HL-60 (cell line): ENCODE measurements around the gene EEF2K.

Experiments
- DNase-seq, 2 experiments: peaks; one replicate each; pipeline ENCODE4 v3.0.0-alpha.2; 2010 to 2020; ENCODE audit warnings: low read depth in 1 of 2, low spot score in 1 of 2
- H3K27ac ChIP-seq: fragments of 250-450 bp; sonication (Bioruptor Pico); replicated peaks from 2 replicates; pipeline ENCODE4 v1.5.1; 2020; ENCODE audit warnings: mild to moderate bottlenecking, moderate library complexity
- H3K27me3 ChIP-seq: fragments of 250-450 bp; sonication (Bioruptor Pico); 2 replicates; pipeline ENCODE4 v1.5.1; 2021; ENCODE audit warnings: mild to moderate bottlenecking, moderate library complexity; ENCODE audit not compliant: insufficient read depth, poor library complexity, severe bottlenecking
- H3K4me3 ChIP-seq: replicated peaks from 2 replicates; pipeline ENCODE4 v1.5.1; 2011; ENCODE audit warnings: mild to moderate bottlenecking, control low read depth, low read length; ENCODE audit not compliant: insufficient read depth
- CTCF ChIP-seq: IDR thresholded peaks from one replicate; pipeline ENCODE4 v1.5.1; 2011; ENCODE audit warnings: low read length, control low read depth, inconsistent platforms; ENCODE audit not compliant: insufficient read depth
- GABPA ChIP-seq: IDR thresholded peaks from 2 replicates; pipeline ENCODE4 v1.6.1; 2012; ENCODE audit warnings: low read depth
- POLR2AphosphoS5 ChIP-seq: IDR thresholded peaks from 2 replicates; pipeline ENCODE4 v1.6.1; 2012; ENCODE audit warnings: low read depth
- REST ChIP-seq: IDR thresholded peaks from 2 replicates; pipeline ENCODE4 v1.6.1; 2012; ENCODE audit warnings: low read depth; ENCODE audit not compliant: insufficient replicate concordance
- SPI1 ChIP-seq: IDR thresholded peaks from 2 replicates; pipeline ENCODE4 v1.6.1; 2012; ENCODE audit warnings: low read depth, mild to moderate bottlenecking, borderline replicate concordance

EEF2K gene

DNA sequence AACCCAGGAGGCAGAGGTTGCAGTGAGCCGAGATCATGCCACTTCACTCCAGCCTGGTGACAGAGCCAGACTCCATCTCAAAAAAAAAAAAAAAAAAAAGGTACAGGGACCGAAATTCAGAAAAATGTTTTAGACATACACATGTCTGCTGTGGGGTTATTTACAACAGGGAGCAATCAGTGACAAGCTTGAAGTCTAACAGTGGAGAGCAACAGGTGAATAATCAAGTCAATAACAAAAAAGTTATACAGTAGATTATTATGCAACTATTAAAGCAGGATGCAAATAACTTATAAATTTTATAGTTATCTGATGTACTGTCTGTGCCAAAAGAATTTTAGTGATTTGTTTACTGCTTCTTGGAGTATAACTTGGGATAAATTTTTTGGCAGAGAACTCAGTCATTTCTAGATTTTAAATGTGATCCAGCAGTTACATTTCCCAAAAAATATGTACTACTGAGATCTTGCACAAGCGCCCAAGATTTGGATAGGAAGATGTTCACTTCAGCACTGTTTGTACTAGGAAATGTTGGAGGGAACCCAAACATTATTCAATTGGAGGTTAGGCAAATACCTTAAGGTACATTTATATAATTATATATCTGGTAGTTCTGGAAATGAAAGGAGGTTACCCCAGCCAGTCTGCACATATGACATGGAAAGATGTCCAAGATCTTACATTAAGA is 34.1 kb downstream of the EEF2K start:
- TF ChIP-seq REST (no peak), SPI1 (no peak)
- H3K27ac ChIP-seq, result peak overlapping the region; percentile 91
- no peaks in the 10 kb centered on the region for H3K27me3 ChIP-seq
- no peak for DNase-seq
- H3K4me3 ChIP-seq, result no peak overlapping the region

GRCh38 chr16:22250522-22250921 is 44.4 kb downstream of the EEF2K start:
- no peak overlapping the region for H3K27ac ChIP-seq
- no peak for TF ChIP-seq GABPA
- TF ChIP-seq REST, result no peak

GRCh38 chr16:22252317-22252716 is 46.2 kb downstream of the EEF2K start:
- Histone ChIP-seq H3K27ac (no peak overlapping the region), H3K27me3 (no peaks in the 10 kb centered on the region), H3K4me3 (no peak overlapping the region)
- TF ChIP-seq POLR2AphosphoS5 (no peak), CTCF (no peak), SPI1 (no peak), REST (no peak), GABPA (no peak)
- no peak for DNase-seq

More at GRCh38 chr16:22250522-22250921, 44.4 kb downstream of the EEF2K start:
- H3K27me3 ChIP-seq, result no peaks in the 10 kb centered on the region
- no peak for DNase-seq
- no peak overlapping the region for H3K4me3 ChIP-seq

GRCh38 chr16:22253272-22253671 is 47.2 kb downstream of the EEF2K start:
- no peak for DNase-seq
- Histone ChIP-seq H3K4me3 (no peak overlapping the region), H3K27me3 (no peaks in the 10 kb centered on the region), H3K27ac (no peak overlapping the region)
- TF ChIP-seq REST, result no peak
- no peak for TF ChIP-seq GABPA
- no peak for TF ChIP-seq POLR2AphosphoS5
- no peak for TF ChIP-seq SPI1
- no peak for TF ChIP-seq CTCF
